GM10847 (cell line): ENCODE results near the gene TDRD10.

ENCODE experiments used
- POLR2A ChIP-seq: IDR thresholded peaks from 2 replicates; pipeline ENCODE4 v1.6.1; 2011; ENCODE audit not compliant: insufficient read length; ENCODE audit errors: extremely low read depth

The TDRD10 gene

DNA sequence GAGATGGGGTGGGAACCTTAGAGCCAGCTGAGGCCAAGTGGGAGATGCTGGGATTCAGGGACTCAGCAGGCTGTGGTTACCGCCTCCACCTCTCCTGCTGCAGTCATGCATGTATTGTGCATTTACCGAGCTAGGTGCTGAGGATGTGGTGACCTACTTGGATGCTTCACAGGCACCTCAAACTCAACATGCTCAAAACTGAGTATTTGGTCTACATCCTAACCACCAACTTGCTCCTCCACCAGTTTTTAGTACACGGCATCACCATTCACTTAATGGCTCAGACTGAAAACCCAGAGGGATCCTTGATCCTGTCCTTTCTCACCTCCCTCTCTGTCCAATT is 71.1 kb downstream of the TDRD10 start:
- TF ChIP-seq POLR2A = no peak

DNA sequence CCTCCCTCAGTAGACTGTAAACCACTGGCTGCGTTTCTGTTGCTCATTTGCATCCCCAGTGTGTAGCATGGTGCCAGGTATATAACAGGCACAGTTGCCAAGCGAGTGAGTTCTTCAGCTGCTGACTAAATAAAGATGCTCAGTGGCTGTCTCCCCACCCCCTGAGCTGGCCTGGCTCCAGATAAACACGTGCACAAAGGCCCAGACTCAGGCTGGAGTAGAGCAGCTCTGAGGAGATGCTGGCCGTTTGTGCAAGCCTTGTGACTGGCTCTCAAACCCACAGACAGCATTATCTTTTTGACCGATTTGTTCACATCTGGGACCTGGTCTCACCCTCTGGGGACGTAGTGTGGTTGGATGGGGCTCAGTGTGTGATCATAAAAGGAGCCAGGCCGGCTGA is 72.7 kb downstream of the TDRD10 start:
- no peak for TF ChIP-seq POLR2A

DNA sequence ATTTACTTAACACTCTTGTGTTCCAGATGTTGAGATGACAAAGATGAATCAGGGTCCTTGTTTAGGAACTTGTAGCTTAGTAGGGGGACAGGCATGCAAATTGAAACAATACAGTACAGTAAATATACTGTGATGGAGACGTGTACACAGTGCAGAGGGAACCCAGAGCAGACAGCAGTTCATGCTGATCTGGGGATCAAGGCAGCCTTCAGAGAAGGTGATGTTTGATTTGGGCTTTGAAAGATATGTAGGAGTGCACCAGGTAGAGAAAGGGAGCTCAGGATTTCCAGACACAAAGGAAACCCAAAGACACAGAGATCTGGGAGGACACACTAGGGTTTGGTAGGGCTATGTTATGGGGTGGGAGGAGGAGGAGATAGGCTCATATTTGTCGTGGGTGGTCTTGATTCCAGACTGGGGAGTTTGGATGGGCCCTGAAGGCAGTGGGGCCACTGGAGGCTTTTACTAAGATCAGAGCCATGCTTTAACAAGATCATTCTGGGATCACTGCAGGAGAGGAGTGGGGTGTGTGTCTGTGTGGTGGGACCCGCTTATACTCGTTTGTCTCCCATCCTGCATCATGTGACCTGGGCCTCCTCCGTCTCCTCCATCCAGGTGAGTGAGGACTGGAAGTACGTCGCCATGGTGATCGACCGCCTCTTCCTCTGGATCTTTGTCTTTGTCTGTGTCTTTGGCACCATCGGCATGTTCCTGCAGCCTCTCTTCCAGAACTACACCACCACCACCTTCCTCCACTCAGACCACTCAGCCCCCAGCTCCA is 73.3 kb downstream of the TDRD10 start:
- no peak for TF ChIP-seq POLR2A

DNA sequence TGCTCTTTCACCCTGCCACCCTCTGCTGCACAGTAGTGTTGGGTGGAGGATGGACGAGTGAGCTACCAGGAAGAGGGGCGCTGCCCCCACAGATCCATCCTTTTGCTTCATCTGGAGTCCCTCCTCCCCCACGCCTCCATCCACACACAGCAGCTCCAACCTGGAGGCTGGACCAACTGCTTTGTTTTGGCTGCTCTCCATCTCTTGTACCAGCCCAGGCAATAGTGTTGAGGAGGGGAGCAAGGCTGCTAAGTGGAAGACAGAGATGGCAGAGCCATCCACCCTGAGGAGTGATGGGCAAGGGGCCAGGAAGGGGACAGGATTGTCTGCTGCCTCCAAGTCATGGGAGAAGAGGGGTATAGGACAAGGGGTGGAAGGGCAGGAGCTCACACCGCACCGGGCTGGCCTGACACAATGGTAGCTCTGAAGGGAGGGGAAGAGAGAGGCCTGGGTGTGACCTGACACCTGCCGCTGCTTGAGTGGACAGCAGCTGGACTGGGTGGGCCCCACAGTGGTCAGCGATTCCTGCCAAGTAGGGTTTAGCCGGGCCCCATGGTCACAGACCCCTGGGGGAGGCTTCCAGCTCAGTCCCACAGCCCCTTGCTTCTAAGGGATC is 74.0 kb downstream of the TDRD10 start:
- no peak for TF ChIP-seq POLR2A

DNA sequence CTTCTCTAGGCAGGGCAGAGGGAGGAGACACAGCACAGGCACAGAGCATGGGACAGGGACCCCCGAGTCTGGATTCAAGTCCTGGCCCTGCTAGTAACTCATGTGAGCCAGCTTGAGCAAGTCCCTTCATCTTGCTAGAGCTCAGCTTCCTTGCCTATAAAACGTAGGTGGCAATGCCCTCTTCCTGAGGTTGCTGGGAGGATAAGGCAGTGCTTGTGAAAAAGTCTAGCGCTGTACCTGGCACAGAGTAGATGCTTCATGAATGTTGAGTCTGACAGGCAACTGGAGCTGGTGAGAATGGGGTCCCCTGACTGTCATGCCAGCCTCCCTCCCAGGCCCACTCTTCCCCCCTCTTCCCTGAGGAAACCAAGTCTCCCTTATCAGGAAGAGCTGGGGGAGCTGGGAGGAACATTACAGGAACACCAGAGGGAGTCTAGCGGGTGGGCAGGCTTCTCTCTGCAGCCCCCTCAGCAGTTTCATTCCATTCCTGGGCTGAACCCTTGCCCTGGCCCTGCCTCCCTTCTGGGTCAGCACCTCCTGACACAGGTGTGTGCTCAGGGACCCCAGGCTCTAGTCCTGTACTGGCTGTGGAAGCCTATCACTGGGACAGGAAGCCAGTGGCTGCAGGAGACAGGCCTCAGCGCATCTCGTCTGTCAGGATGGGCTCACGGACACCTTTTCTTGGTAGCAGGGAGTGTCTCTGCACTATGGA is 75.5 kb downstream of the TDRD10 start:
- TF ChIP-seq POLR2A = no peak

DNA sequence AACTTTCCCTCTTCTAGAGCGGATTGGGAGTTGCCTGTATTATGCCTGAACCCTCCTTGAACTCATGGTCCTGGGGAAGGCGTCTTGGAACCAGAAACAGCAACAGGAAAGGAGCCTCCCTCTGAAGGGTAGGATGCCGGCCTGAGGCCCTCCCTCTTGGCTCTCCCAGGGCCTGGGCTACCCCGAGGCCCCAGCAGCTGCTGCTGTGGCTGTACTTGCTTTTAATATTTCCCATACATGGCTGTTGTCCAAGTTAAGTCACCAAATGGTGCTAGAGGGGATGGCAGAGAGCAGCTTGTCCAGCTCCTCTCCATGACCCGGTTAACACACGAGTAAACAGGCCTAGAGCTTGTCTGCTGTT is 76.0 kb downstream of the TDRD10 start:
- no peak for TF ChIP-seq POLR2A

DNA sequence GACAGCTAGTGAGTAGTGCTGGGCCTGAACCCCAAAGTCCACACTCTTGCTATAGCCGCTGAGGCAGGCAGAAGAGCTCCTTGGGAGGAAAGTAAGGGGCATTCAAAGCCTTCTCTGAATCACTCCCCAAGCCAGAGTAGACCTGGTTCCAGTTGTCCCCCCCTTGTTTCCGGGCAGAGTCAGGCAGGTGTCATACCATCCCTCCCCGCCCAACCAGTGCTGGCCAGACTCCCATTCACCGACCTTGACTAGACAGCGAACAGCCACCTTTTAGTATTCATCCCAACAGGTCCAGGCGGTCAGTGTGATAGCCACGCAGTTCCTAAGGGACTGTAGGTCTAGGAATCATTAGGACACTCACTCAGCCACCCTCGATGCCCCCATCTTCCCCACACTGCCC is 77.4 kb downstream of the TDRD10 start:
- TF ChIP-seq POLR2A = peak; percentile 3

DNA sequence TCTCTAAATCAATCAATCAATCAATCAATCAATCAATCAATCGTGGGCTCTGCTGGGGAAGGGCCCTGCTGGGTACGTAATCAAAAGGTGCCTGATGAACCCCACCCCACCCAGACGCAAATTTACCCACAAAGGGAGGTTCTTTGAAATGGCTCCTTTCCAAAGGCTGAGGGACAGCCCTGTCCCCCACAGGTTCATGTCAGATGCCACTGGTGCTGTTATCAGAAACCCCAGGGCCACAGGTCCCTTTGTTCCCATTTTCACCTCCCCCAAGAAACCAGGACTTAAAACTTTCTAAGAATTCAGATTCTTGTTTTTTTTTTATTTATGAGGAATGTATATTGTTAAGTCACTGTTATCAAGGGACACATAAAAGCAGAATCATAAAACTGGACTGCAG is 79.7 kb downstream of the TDRD10 start:
- no peak for TF ChIP-seq POLR2A

DNA sequence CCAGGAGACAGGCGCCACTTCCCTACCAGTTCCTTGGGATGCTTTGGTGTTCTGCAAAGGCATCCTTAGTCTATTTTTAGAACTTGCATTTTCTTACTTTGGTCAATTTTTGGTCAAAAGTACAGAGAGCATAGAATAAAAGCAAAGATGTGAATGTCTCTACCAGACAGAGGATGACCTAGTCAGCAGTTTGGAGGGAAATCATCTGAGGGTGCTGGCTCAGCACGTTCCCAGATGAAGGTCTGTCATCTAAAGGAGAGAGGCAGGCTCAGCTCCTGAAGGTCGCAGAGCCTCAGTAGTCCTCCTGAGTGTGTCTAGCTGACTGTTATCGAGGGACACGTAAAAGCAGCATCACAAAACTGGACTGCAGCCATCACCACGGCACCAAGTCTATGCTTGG is 80.9 kb downstream of the TDRD10 start:
- no peak for TF ChIP-seq POLR2A

DNA sequence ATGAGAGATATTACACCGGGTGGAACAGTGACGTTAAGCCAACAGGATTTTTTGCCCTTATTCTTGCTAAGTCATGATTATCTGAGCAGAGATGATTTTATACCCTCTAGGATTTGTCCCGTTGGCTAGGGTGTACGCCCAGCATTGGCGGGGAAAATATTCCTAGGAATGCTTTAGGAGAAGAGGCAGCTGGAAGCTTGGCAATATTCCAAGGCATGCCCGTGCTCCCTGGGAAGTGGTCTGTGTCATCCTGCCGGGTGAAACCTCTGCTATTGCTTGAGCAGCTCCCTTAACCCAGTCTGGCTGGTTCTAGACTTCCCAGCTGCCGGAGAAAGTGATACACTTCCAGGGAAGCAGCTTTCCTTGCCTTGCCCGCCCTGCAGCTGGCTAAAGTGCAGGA is 81.8 kb downstream of the TDRD10 start:
- TF ChIP-seq POLR2A = no peak

DNA sequence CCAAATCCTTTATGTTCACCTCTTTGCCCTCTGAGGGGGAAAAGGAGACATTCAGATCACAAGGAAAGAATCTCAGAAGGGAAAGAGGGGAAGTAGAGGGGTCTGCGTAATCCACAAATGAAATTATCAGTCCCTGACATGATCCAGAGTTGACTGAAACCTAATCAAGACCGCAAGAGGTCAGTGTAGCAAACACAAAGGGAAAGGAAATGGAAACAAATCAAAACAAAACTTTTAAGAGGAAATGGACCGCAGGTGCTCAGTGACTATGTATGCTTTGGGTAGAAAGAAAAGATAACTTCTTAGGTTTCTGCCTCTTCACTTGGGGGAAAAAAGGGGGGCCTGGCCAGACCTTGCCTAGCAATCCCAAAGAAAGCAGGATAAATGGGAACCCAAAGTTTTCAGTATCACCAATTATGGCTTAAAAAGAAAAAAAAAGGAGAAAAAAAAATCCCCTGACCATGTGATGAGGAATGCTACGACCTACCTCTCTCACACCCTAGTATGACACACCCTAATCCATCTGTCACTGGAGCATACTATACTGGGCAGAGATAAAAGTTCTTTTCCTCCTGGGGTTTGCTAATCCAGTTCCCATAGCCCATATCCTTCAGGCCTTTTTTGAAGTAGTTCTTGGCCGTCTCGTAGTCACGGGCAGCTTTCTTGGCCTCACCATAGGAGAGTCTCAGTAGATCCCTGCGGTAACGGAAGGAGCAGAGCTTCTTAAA is 82.4 kb downstream of the TDRD10 start:
- no peak for TF ChIP-seq POLR2A

DNA sequence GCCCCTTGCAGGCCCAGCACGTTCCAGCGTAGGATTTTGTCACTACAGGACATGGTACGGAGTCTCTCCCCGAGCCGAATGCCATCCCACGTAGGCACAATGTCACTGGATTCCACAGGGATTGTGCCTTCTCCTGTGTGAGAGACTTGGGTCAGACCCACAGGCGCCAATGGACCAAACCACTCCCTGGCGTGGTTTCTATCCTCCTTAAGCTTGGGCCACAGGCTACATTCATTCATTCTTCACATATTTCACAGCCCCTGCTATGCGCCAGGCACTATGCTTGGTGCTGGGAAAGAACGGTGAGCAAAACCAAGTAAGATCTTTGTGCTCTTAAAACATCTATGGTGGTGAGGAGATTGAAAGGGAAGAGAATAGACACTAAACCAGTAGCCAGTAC is 84.2 kb downstream of the TDRD10 start:
- TF ChIP-seq POLR2A = no peak

DNA sequence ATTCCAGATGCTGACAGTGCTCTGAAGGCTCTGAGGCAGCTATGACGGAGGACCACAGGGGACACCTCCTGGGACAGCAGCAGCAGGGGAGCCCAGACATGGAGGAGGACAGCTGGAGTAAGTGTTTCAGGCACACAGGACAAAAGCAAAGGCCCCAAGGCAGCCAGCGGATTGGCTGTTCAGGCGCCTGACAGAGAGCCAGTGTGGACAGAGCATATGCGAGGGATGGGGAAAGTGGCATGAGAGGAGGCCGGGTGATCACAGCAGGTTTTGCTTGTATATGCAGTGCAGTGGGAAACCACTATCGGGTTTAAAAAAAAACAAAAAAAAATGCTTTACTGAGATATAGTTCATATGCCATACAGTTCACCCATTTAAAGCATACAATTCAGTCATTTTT is 84.6 kb downstream of the TDRD10 start:
- TF ChIP-seq POLR2A = no peak

DNA sequence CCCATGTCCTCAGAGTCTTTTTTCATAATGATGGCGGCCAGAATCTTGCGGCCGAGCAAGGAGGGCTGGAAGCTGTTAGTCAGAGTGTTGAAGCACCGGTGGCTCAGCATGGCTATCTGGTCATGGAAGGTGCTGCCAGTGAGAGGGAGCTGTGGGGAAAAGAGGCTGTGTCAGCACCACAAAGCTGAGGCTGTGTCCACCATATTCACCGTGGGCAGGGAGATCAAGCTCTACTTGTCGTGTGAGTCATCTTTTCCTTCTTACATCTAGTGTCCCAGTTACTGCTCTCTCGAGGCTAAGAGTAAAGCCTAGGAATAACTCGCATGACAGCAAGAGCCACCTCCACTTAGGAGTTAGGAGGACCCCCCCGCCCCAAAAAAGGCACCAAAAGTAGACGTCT is 87.8 kb downstream of the TDRD10 start:
- no peak for TF ChIP-seq POLR2A

DNA sequence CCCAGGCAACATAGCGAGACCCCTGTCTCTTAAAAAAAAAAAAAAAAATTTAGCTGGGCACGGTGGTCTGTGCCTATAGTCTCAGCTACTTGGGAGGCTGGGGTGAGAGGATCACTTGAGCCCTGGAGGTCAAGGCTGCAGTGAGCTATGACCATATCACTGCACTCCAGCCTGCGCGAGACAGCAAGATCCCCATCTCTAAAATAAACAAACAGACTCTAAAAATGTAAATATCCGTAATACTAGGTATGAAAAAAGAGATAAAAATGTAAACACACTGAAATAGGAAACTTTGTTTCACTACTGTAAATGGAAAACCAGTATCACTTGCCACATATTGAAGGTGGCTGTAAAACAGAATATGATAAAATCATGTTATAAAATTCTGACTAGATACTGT is 88.7 kb downstream of the TDRD10 start:
- no peak for TF ChIP-seq POLR2A

DNA sequence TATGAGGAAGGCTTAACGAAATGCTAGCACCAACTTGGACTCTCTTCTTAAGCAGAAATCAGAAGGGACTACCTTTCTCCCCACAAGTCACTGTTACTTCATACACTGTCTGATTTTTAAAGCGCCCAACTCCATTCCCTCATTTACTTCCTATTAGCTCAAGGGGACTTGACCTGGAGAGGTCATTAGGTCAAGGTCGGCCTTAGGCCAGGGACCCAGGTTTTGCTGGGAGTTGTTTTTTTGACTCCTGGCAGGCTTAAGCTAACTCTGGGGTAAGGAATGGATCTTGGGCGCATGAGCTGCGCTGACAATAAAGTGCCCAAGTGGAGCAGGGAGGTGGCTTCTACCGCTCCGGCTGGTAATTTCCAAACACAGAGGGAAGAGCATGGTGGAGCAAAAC is 89.2 kb downstream of the TDRD10 start:
- no peak for TF ChIP-seq POLR2A

DNA sequence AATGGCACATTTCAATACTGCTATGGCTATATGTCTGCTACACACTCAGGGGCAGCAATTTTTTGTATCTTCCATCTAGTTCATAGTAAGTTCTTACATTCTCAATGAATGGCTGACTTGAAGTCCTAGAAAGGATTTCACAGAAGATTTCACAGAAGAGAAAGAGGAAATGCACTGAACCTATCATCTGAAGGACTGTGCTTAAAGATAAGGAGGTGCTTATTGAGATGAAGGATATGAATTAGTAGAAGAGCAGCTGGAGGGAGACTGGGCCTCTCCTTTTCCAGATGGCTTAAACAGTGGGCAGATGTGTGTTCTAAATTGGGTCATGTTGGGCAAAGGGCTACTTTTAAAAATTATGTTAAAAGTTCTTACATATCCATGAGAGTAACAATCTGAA is 91.4 kb downstream of the TDRD10 start:
- no peak for TF ChIP-seq POLR2A

DNA sequence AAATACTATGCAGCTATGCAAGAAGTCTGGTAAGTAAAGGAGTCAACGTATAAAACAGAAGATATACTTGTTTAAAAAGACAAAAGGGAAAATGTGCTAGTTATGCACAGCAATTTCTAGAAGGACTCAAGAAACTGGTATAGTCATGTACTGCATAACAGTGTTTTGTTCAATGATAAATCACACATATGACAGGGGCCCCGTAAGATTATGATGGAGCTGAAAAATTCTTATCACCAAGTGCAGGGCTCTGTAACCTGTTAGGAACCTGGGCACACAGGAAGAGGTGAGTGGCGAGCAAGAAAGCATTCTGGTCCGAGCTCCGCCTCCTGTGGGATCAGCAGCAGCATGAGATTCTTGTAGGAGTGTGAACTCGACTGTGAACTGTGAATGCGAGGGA is 92.8 kb downstream of the TDRD10 start:
- no peak for TF ChIP-seq POLR2A
